HTR-8/SVneo (cell line): ENCODE data around the gene MCM5.
"Not testable (repeated sequence)": the region's sequence is repeated elsewhere in the genome, so short reads cannot be mapped to it uniquely, and the experiment has no call there.

Experiments
- DNase-seq: peaks from one replicate; pipeline ENCODE4 v3.0.0; 2011; ENCODE audit warnings: low spot score, mixed read lengths; ENCODE audit not compliant: insufficient read length
- FAIRE-seq: peaks from 2 replicates; lab custom pipeline; 2011; peaks lifted over from hg19 to GRCh38; lab: Jason Lieb, UNC

MCM5 gene

GRCh38 chr22:35446365-35446764 is 46.4 kb downstream of the MCM5 start:
- peak; percentile 26 for FAIRE-seq
- peak; percentile 67 for DNase-seq

- DNase-seq: no peak
- no peak for FAIRE-seq
These were observed 48.6 kb downstream of the MCM5 start for GRCh38 chr22:35448523-35448922.

GRCh38 chr22:35449829-35450689 is 50.1 kb downstream of the MCM5 start:
- FAIRE-seq (no peak), DNase-seq (no peak)

GRCh38 chr22:35450824-35451569 is 51.1 kb downstream of the MCM5 start:
- FAIRE-seq: no peak

GRCh38 chr22:35451592-35451991 is 51.7 kb downstream of the MCM5 start:
- DNase-seq (no peak), FAIRE-seq (no peak)

More at GRCh38 chr22:35450824-35451569, 51.1 kb downstream of the MCM5 start:
- no peak for DNase-seq

- FAIRE-seq: no peak
- DNase-seq: no peak
These were observed 52.4 kb downstream of the MCM5 start for GRCh38 chr22:35452351-35452781.

GRCh38 chr22:35452810-35453743 is 53.1 kb downstream of the MCM5 start:
- DNase-seq (no peak), FAIRE-seq (no peak)

GRCh38 chr22:35454416-35455054 is 54.6 kb downstream of the MCM5 start:
- DNase-seq (no peak), FAIRE-seq (no peak)

- no peak for FAIRE-seq
- DNase-seq: no peak
These were observed 55.6 kb downstream of the MCM5 start for GRCh38 chr22:35455529-35455928.

GRCh38 chr22:35456757-35457156 is 56.8 kb downstream of the MCM5 start:
- DNase-seq (no peak), FAIRE-seq (no peak)

GRCh38 chr22:35457729-35458546 is 58.0 kb downstream of the MCM5 start:
- DNase-seq (no peak), FAIRE-seq (no peak)

GRCh38 chr22:35458547-35459422 is 58.8 kb downstream of the MCM5 start:
- DNase-seq (no peak), FAIRE-seq (no peak)

- no peak for DNase-seq
- FAIRE-seq: no peak
These were observed 59.5 kb downstream of the MCM5 start for GRCh38 chr22:35459423-35459894.

- FAIRE-seq, DNase-seq: not testable (repeated sequence)
These were observed 60.0 kb downstream of the MCM5 start for GRCh38 chr22:35459976-35460375.

GRCh38 chr22:35460688-35461087 is 60.7 kb downstream of the MCM5 start:
- DNase-seq (no peak), FAIRE-seq (no peak)

GRCh38 chr22:35462498-35463230 is 62.7 kb downstream of the MCM5 start:
- no peak for FAIRE-seq
- DNase-seq: no peak

GRCh38 chr22:35463231-35463933 is 63.4 kb downstream of the MCM5 start:
- DNase-seq: no peak
- FAIRE-seq: no peak
